Neural crest cell (in vitro differentiated cells): ENCODE measurements around the gene AGBL4. TPM values are rescaled to one million over a fixed set of nuclear protein-coding genes. Genes with fewer than 3 reads are reported as not detected.
"Not testable (repeated sequence)": the region's sequence is repeated elsewhere in the genome, so short reads cannot be mapped to it uniquely, and the experiment has no call there.

Source experiments
- DNase-seq: peaks from one replicate; pipeline ENCODE4 v3.0.0; 2021; ENCODE audit warnings: low read depth, mixed read lengths, low spot score
- H3K27ac Mint-ChIP-seq: one replicate; pipeline ENCODE4 v1.8.0; 2021; ENCODE audit warnings: mild to moderate bottlenecking, mixed read lengths; ENCODE audit not compliant: unreplicated experiment
- H3K27me3 Mint-ChIP-seq: 2 replicates; pipeline ENCODE4 v1.8.0; 2021; ENCODE audit warnings: low read depth, mild to moderate bottlenecking, mixed read lengths
- H3K36me3 Mint-ChIP-seq: 2 replicates; pipeline ENCODE4 v1.8.0; 2021; ENCODE audit warnings: low read depth, mild to moderate bottlenecking, mixed read lengths
- H3K4me1 Mint-ChIP-seq: 2 replicates; pipeline ENCODE4 v1.8.0; 2021; ENCODE audit warnings: mixed read lengths
- H3K4me3 Mint-ChIP-seq: one replicate; pipeline ENCODE4 v1.8.0; 2021; ENCODE audit warnings: mild to moderate bottlenecking, mixed read lengths
- H3K9me3 Mint-ChIP-seq: 2 replicates; pipeline ENCODE4 v1.8.0; 2021; ENCODE audit warnings: mixed read lengths
- CTCF ChIP-seq: fragments of 200-600 bp; sonication (generic); conservative IDR thresholded peaks from 2 replicates; pipeline ENCODE4 v1.5.0; 2021; ENCODE audit warnings: antibody characterized with exemption, mild to moderate bottlenecking
- total RNA-seq: library from RNA; stranded (reverse); gene quantifications from 2 replicates; pipeline ENCODE4 v1.2.1, GENCODE V29; 2021

AGBL4 gene
- total RNA-seq, 1 donor from 2014 or later = 0.09 TPM

DNA sequence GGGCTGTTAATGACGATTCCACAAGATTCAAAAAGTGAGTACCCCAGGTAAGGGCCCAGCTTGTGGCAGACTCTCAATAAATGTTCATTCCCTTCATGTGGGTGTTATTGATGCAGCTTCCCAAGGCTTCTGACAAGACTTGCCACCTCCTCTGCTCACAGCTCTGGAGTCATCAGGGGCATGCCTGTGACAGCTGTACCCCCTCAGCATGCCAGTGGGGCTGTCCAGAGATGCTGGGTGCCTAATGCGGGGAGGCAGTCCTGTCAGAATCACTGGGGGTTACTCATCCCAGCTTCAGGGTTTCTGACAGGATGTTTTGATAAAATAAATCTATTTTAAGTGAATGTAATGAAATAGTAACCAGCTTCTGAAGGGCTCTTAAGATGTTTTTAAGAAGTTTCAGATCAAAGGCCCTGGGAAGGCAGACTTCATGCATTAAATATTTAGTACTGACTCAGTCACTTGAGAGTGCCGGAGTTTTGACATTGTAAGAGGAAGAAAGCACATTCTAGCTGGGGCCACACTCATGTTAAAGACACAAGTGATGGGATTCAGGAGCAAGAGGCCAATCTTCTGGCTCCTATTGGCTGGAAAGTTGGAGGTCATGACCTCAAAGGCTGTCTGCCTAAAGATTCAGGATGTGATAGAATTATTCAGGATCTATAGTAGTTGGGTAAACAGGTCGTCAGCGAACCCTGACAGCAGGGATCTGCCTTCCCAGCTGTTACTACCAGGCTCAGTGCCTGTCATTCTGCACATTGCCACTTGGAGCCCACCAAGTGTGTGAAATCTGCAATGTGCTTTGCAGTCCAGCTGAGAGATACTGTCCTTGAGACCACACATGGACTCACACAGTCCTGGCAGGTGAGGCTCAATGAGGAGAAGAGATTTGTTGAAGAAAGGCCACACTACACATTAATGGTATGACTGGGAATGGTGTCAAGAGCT lies 1007.5 kb downstream of the AGBL4 start:
- no peaks in the 10 kb centered on the region for H3K36me3 Mint-ChIP-seq
- no peak for DNase-seq
- no peak overlapping the region for H3K4me3 Mint-ChIP-seq
- peaks cover 9% of the 10 kb centered on the region for H3K9me3 Mint-ChIP-seq
- no peaks in the 10 kb centered on the region for H3K4me1 Mint-ChIP-seq
- H3K27me3 Mint-ChIP-seq = no peaks in the 10 kb centered on the region
- no peak for TF ChIP-seq CTCF
- no peak overlapping the region for H3K27ac Mint-ChIP-seq

DNA sequence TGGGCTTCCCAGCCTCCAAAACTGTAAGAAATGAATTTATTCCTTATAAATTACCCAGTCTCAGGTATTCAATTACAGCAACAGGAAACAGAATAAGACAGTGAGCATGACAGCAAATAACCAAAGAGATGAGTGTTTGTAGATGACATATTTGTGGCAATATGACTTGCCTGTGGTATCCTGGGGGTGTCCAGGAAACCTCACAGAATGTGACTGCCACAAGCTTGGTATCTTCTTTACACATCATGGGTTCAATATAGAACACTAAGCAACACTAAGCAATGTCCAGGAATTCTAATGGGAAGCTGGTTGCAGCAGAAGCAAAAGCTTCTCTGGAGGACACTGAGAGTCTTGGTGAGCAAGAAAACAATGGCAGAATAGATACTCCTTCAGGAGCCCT lies 1010.7 kb downstream of the AGBL4 start:
- DNase-seq = no peak
- Mint-ChIP-seq H3K4me3 (no peak overlapping the region), H3K27ac (no peak overlapping the region), H3K9me3 (peaks cover 9% of the 10 kb centered on the region), H3K36me3 (no peaks in the 10 kb centered on the region), H3K27me3 (no peaks in the 10 kb centered on the region), H3K4me1 (no peaks in the 10 kb centered on the region)
- no peak for TF ChIP-seq CTCF

DNA sequence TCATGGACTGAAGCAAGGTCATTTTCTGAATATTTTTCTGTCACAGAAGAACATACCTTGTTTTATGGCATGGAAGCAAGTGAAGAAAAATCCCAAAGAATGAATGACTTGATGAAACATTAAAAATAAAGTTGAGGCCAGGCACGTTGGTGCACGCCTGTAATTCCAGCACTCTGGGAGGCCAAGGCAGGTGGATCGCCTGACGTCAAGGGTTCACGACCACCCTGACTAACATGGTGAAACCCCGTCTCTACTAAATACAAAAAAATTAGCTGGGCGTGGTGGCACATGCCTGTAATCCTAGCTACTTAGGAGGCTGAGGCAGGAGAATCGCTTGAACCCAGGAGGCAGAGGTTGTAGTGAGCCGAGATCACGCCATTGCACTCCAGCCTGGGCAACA lies 1020.8 kb downstream of the AGBL4 start:
- not testable (repeated sequence) for H3K36me3 Mint-ChIP-seq, H3K27me3 Mint-ChIP-seq, DNase-seq, H3K4me3 Mint-ChIP-seq, H3K4me1 Mint-ChIP-seq, H3K27ac Mint-ChIP-seq
- peaks cover 28% of the 10 kb centered on the region for H3K9me3 Mint-ChIP-seq

GRCh38 chr1:48999321-48999720 lies 1024.4 kb downstream of the AGBL4 start:
- no peaks in the 10 kb centered on the region for H3K27me3 Mint-ChIP-seq
- no peaks in the 10 kb centered on the region for H3K4me1 Mint-ChIP-seq
- H3K4me3 Mint-ChIP-seq = no peak overlapping the region
- H3K36me3 Mint-ChIP-seq = peaks cover 4% of the 10 kb centered on the region
- TF ChIP-seq CTCF = no peak
- no peak overlapping the region for H3K27ac Mint-ChIP-seq
- DNase-seq = no peak
- peaks cover 22% of the 10 kb centered on the region for H3K9me3 Mint-ChIP-seq

- Mint-ChIP-seq H3K9me3 (peaks cover 11% of the 10 kb centered on the region), H3K27me3 (no peaks in the 10 kb centered on the region), H3K36me3 (peaks cover 4% of the 10 kb centered on the region), H3K27ac (no peak overlapping the region), H3K4me1 (no peaks in the 10 kb centered on the region), H3K4me3 (no peak overlapping the region)
- no peak for TF ChIP-seq CTCF
- no peak for DNase-seq
Observed at GRCh38 chr1:48996311-48996710, 1027.4 kb downstream of the AGBL4 start.

DNA sequence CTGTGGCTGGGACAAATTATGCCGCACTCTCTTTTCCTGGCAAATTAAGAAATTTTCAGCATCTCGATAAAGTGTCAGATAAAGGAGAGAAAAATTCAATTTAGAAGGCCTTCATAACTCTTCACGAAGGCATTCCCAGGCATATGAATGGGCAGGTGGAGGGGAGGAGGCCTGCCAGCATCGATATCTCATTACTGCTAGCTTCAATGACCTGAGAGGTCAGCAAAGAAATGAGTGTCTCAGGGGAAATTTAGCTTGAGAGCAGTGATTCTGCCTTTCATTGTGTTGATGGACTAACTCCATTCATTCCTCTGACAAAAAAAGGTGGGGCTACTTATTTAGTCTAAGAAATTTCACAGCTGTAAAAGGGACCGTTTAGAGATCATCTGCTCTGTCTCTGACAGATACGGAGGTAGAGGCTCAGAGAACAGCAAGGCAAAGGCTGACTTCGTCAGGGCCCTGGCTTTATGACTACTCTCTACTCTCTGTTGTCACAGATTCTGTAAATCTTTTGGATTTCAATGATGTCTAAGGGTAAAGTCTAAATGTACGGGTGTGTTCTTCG lies 1035.0 kb downstream of the AGBL4 start:
- H3K4me3 Mint-ChIP-seq = no peak overlapping the region
- H3K27me3 Mint-ChIP-seq = no peaks in the 10 kb centered on the region
- no peak for TF ChIP-seq CTCF
- H3K27ac Mint-ChIP-seq = no peak overlapping the region
- H3K36me3 Mint-ChIP-seq = no peaks in the 10 kb centered on the region
- no peak for DNase-seq
- H3K4me1 Mint-ChIP-seq = no peaks in the 10 kb centered on the region
- peaks cover 26% of the 10 kb centered on the region for H3K9me3 Mint-ChIP-seq
